Muscle of arm (tissue), 12 donors: ENCODE results near the gene PMEL. TPM values are rescaled to one million over a fixed set of nuclear protein-coding genes. Genes with fewer than 3 reads are reported as not detected.

Source experiments
- DNase-seq: peaks from one replicate; pipeline ENCODE4 v3.0.0-alpha.2; 2013
- polyA plus RNA-seq, 12 donors: library from polyadenylated mRNA; unstranded; fragments of 120-200 nt; gene quantifications; one replicate each; pipeline ENCODE4 v1.2.1, GENCODE V29; 2013; ENCODE audit not compliant: insufficient read length in 12 of 12

Gene PMEL
- polyA plus RNA-seq, 12 donors, result 0.58 to 51.6 (median 1.9) TPM; not detected in 2

DNA sequence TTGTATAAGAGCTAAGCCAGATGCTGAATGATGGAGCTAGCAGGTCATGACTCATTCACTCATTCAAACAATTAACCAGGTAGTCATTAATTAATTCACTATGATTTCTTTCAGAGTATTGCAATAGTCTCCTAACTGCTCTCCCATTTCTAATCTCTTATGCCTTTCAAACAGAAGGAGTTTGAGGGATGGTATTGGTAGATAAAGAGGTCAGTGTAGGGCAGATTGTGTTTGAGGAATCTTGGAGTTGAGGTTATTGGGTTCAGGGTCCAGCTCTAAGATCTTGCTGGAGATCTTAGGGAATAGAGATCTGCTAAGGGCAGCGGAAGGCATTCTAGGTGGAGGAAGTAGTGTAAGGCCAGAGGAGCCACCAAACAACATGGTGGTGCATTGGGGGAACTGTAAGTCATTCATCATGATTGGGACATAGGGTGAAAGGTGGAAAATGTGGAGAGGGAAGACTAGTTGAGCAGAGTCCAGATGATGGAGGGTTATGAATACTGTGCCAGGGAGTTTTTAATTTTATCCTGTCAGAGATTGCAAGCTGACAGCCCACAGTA is 23.2 kb downstream of the PMEL start:
- no peak for DNase-seq

DNA sequence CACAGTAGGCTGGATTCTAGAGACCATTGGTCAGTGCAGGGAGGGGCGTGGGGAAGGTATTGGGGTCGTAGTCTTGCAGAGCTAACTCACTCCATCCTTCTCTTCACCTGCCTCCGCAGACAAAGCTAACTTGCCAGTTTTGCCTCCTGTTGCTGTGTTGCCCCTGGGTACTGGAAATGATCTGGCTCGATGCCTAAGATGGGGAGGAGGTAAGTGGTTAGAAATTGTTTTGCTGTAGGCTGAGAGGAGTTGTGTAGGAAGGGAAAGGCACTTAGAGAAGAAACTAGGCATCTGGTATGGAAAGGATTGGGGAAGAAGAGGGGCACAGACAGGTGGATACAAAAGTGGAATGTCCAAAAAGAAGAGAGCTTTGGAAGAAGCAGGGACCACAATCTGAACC is 23.8 kb downstream of the PMEL start:
- DNase-seq, result no peak

DNA sequence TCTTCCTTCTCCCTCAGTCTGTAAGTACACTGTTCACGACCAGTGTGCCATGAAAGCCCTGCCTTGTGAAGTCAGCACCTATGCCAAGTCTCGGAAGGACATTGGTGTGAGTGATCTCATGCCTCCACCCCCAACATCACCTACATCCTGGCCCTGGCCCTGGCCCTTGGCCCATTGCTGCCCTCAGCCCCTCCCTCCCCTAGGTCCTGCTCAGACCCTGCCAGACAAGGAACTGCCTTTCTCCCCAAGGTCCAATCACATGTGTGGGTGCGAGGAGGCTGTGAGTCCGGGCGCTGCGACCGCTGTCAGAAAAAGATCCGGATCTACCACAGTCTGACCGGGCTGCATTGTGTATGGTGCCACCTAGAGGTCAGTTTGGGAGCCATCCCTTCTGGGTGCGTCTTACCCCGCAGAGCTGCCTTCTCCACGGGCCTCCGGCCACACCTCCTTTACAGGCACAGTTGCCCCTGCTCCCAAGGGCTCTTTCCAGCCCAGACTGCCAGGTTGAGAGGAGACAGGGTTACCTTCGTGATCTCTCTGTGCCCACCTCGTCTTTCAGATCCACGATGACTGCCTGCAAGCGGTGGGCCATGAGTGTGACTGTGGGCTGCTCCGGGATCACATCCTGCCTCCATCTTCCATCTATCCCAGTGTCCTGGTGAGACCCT is 25.6 kb downstream of the PMEL start:
- peak; percentile 89 for DNase-seq

DNA sequence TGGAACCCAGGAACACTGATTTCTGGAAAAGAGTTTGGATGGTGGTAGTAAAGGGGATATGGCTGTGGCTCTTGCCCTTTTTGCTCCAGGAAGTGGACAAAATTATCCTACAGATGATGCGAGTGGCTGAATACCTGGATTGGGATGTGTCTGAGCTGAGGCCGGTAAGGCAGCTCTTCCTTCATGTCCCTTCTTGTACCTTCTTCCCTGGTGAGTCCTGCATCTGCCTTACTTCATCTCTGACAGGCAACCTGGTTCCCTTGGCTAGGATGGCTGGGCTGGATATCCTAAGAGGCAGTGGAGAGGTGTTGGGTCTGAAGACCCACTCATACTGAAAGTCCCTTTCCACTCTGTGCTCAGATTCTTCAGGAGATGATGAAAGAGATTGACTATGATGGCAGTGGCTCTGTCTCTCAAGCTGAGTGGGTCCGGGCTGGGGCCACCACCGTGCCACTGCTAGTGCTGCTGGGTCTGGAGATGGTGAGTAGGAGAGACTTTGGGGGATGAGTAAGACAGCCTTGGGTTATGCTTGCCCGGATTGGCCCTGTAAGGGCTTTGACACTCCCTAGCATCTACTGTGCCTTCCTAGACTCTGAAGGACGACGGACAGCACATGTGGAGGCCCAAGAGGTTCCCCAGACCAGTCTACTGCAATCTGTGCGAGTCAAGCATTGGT is 26.9 kb downstream of the PMEL start:
- no peak for DNase-seq

DNA sequence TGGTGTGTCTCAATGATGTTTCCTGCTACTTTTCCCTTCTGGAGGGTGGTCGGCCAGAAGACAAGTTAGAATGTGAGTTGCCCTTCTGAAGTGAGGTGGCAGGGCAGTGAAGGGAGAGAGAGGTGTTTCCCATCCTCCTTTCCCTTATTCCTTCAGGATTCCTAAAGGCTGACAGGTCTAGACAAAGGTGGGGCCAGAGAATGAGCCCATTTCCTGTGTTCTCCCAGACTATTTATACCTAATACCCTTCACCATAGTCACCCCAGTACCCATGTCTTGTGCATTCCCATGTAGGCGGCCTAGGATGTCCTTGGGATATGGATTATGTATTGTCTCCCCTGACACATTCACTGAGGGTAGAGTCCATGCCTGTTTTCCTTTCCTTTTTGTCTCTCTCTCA is 27.9 kb downstream of the PMEL start:
- DNase-seq, result no peak

DNA sequence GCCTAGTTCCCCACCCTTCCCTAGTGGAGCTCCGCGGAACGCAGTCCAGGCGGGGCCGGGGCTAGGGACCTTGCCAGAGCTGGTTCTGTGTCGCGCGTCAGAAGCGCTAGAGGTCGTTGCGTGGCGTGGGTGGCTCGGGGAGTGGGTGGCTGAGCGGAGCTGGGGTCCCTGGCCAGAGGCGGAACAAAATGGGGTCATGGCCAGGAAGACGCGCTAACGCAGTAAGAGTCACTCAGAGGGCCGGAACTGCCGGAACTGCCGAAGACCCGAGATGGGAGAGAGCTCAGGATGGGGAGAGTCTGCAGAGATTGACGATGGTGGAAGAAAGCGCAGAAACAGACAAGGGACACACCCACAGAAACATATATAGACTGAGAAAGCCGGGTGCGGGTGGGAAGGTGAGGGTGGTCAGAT is 30.1 kb downstream of the PMEL start:
- DNase-seq, result peak; percentile 41

DNA sequence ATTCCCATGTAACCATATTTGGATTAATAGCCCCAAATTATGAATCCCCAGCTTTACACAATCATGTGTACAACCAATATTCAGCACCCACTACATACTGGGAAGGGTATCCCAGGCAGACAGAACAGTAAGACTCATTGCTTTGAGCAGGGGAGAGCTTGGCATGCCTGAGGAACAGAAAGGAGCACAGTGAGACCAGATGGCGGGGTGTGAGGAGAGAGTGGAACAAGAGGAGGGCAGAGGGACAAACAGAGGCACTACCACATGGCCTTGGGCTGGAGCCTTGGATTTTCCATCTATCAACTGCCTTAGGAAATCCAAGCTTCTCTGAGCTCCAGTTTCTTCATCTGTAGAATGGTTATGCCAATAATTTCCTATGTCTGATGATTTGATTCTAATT is 31.1 kb downstream of the PMEL start:
- no peak for DNase-seq

DNA sequence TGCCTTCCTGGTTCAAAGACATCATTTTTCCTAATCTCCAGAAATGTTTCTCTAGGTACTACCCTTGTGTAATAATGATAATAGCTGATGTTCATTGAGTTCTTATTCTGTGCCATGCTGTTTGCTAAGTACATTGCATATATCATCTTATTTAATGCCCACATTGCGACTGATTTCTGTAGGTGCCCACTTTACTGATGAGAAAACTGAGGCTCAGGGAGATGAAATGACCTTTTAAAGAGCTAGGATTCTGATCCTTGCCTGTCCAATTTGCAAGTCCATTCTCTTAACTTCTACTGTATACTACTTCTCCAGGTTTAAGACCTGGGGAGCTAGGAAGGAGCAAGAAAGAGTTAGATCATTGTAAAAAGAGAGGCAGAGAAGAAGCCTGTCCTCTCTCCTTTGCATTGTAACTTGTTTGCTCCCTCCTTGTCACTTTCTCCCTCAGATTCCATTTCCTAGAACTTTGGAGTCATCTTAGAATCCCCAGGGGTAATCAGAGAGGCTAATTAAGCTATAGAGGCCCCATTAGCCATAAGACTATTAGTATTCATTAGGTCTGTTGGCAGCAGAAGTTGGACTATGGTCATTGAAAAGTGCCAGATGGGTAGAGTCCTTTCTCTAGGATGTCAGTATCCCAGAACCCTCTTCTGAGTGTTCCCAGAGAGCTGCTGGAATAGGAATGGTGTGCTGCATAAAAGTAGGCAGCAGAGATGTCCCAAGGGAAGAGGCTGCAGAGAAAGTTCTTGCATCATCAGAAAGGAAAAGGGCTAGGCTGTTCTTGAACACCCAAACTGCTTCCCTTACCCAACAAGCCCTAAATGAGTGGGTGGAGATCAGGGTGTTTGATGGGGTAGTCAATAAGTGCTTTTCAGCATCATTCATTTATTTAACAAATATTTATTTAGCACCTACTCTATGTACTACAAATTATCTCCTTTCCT is 31.8 kb downstream of the PMEL start:
- no peak for DNase-seq

DNA sequence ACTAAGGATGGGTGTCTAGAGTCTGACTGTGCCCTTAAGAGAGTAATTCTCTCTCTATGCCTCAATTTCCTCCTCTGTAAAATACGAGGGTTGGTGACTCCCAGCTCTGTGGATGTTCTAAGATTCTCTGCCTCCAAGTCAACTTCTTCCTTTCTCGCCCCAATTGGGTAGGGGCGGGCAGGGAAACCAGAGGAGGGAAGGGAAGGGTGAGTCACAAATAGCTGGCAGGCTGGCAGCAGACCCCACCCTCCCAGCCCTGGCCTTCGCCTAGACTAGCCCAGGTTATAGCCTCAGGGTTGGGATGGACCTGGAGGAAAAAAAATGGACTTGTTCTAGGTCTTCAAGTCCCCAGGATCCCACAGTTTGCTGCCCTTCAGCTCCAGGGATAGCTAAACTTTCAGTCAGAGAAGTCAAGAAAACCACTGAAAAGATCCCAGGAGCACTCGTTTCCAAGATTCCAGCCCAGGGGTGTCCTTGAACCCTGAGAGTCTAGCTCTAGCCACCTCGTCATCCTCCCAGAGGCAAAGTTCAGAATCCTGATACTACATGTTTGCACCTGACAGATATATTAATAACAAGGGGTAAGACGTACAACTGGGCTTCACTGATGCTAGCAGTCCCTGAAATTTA is 32.6 kb downstream of the PMEL start:
- DNase-seq, result no peak

DNA sequence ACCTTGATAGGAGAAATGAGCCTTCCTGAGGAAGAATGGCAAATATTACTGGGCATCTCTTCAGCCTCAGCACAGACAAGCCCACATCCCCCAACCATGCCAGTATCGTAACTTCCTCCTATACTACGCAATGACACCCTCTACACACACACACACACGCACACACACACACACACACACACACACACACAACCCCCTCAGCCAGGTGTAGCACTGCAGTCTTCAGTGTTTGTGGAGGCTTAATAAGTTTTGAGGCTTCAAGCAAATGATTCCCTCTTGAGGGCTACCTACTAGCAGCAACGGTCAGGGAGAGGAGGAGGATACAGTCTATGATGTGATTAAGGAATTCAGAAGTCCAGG is 33.3 kb downstream of the PMEL start:
- DNase-seq, result no peak

DNA sequence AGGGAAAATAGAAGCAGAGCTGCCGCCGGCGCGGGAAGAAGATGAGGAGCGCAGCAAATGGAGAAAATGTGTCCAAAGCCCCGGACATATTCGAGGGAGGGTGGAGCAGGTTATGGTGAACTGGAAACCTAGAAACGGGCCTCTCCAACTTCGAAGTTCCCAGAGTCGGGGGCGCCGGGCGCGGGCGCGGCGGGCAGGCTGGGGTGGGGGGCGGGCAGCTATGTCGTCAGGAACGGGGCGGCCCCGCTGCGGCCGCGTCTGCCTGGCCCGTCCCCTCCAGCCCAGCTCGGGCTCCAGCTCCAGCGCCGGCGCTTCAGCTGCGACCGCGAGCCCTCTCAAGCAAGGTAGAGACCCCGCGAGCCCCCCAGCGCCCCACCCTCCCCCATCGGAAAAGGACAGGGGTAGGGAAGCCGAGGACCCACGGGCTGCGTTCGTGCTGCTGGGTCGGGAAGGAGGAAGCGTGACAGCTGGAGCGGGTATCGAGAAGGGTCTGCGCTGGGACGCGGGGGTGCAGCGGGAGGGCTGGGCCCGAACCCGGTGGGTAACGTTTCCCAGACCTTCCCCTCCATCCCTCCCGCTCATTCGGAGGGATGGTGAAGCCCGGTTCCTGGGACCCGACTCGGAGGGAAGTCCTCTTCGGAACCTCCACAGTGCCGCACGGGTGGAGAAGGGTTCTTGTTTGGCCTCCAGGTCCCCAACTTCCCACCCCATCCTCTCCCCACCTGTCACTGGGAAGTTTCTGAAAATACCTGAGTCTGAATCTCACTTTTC is 33.9 kb downstream of the PMEL start:
- peak; percentile 71 for DNase-seq

DNA sequence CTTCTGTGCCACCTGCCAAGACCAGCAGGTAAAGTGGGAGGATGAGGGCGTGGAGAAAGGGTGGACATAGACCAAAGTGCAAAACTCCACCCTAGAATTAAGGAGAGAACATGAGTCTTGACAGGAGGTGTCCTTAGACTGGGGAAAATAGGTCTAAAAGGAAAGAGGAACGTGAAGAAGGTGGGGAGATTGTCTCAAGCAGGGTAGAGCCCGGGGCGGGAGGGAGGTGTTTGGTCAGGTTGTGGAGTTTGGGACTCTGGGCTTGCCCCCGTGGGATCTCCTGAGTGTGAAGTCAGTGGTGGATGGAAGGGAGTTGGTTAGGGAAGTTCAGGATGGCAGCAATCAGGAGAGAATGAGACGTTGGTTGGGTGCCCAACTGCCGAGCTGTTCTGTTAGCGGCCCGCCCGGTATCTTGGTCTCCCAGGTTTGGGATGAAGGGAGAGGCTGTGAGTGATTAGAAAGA is 34.5 kb downstream of the PMEL start:
- no peak for DNase-seq

DNA sequence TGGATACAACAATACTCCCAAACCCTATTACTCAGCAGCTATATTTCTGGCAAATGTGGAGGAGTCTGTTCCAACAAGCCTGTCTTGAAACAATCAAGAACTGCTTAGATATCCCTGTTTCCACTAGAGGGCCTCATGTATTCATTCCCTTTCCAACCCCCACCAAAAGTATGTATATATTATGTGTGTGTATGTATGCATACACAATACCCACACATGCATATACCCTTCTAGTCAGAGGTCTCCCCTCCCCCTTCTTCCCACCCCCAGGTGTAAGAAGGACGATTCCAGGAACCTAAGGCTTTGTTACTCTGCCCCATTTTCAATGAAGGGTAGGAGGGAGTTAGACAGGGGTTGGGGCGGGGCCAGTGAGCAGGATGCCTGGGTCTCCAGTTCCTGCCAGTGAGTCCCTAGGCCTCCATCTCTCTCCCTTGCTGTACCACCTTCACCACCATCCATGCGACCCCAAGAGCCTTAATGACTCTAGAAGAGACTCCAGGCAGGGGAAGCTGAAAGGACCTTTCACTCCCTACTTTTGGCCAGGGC is 35.0 kb downstream of the PMEL start, which contains the start of gene DGKA:
DGKA (plus strand) TSS at position 392 of the 546 bp plus-strand sequence. CDS start 5,342 bp downstream, outside the sequence.
- DNase-seq, result peak; percentile 78

DNA sequence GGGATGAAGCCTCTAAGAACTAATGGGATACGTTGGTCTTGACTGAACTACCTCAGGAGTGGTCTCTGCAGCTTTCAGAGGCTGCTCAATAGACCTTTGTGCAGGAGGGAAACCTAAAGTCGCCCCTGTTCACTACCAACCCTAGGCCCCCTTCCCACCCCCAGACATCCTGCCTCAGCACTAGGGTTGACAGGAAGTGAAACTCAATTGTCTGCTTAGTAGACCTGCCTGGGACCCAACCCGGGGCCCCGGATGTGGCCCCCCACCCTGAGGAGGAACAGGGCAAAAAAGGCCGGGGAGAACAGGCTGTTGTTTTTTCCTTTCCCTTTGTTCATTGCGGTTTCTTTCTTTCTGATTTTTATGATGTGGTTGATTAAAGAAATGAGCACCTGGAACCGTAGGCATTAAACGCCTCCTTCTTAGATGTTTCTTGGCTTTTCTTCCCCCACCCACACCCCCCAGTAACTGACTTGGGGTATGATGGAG is 36.5 kb downstream of the PMEL start:
- no peak for DNase-seq

DNA sequence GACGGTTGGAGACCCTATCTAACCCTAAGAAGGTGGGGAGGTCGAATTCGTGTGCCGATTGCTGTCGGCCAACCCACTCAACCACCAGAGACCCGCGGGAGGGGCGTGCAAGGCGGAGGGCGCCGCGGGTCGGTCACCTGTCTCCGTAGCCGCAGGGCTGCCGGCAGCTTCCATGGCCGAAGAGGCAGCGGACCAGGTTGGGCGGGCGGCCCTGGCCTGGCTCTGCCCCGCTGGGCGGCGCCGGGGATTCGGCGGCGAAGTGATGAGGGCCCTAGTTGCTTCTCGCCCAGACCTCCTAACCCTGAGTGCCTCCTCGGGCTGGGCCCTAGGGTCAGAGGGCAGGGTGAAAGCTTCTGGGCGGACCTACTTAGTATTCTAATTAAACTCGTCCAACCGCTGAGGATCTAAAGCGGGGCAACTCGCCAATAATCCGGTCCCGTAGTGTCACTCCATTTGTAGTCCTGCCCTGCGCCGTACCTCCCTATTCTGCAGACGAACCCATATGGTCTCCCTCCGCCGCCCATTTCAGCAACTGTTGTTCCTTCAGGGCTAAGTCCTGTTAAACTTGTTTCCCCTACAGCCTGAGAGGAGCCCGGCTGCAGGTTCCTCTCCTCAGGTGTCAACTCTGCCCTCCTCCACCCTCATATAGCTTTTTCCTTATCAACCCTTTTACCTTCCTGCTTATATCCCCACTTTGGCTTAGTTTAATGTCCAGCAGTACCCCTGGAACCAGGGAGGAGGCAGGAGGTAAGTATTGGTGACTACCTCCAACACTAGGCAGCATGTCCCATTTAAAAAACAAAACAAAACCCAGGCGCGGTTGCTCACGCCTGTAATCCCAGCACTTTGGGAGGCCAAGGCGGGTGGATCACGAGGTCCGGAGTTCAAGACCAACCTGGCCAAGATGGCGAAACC is 38.0 kb downstream of the PMEL start, which contains the start of gene PYM1:
PYM1 (minus strand) TSS at position 307 of the 915 bp plus-strand sequence; CDS start at position 174, 133 bp downstream.
- DNase-seq, result peak; percentile 80

DNA sequence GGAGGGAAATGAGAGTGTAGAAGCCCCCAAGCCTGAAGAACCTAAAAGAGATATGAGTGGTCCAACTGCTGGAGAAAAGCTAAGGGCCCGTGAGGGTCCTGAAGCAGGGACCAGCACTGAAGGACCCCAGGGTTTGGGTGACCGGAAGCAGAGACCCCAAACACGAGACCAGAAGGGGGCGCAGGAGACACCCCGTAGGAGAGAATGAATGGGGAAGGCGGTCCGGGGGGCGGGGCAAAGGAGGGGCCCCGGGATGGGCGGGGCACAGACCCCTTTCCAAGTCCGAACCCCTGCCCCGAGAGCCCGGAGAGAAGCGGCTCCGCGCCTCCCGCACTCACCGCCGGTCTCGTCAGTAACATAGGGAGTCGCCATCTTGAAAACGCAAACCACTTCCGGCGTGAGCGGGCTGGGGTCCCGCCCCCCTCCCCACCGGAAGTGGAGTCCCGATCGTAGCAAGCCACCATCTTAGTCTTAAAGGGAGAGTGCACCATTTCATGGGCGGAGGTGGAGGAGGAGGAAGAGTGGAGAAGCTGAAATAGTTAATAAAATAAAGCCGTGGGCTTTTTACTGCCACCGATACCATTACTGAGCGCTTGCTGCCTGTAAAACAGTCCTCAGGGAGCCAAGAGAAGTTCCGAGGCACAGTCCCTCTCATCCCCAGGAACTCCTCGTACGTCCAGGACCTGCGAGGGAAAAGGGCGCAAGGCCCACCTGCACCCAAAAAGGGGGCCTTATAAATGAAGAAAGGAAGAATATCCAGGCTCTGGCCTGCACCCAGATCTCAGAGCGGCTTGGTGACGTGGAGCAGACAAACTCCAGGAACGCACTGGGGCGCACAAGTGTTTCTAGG is 38.9 kb downstream of the PMEL start:
- peak; percentile 94 for DNase-seq

DNA sequence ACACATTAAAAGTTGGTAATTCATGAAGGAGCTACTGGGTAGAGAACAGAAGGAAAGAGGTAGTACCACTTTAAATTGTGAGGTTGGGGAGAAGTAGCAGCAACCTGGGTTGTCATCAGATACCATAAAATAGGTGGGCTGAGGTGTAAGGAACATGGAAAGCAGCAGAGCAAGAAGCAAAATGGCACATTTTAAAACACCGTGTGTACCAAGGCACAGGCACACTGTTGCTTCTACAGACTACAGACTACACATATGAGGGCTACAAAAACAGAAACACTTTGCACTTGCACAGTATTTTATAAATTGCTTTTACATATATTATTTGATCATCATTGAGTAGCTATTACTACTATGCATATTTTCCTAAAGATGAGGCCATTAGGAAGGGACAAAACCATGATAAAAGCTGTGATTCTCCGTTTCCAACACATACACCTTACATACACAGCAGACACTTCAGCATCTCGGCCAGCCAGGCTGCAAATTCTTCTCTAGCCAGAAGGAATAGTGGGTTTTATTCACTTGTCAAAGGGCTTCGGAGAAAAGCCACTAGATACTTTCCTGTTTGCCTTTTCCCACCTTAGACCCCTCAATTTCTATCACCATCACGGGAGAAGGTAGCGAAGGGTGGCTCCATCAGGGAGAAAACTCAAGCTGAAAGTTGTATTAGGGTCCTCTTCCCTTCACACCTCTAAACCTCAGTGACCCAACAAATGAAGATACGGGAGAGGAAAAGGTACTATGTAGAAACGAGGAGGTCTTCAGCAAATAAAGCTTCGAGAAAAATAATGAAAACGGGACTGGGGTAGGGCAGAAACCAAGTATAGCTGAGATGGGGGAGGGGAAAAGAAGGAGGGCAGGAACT is 39.7 kb downstream of the PMEL start:
- DNase-seq, result no peak
